Stomach (tissue), 4 donors: ENCODE results near the gene TRIM59.

Source experiments
- CTCF ChIP-seq, 7 experiments: fragments of 450-650 bp in 4 of 7; fragments of 200-600 bp in 3 of 7; sonication (generic) in 3 of 7; IDR thresholded peaks; one replicate each; pipeline ENCODE4 v1.5.1; 2016 to 2019; ENCODE audit warnings: antibody characterized with exemption in 7 of 7, control low read depth in 2 of 7, mild to moderate bottlenecking in 1 of 7
- EP300 ChIP-seq: sonication (generic); formaldehyde crosslinking; IDR thresholded peaks from one replicate; pipeline ENCODE4 v1.6.1; 2017; ENCODE audit warnings: antibody characterized with exemption
- POLR2A ChIP-seq, 4 donors: fragments of 450-650 bp; IDR thresholded peaks; one replicate each; pipeline ENCODE4 v1.6.1; 2016; ENCODE audit warnings: antibody characterized with exemption in 4 of 4, control low read depth in 2 of 4, mild to moderate bottlenecking in 1 of 4, moderate library complexity in 1 of 4
- POLR2AphosphoS5 ChIP-seq, 3 donors: sonication (generic); formaldehyde crosslinking; IDR thresholded peaks; one replicate each; pipeline ENCODE4 v1.6.1; 2016; ENCODE audit warnings: antibody characterized with exemption in 3 of 3

- TF ChIP-seq POLR2A (IDR thresholded peaks at IDR 0.05) = no peak
- no peak for TF ChIP-seq CTCF (IDR thresholded peaks at IDR 0.05)
- TF ChIP-seq POLR2AphosphoS5 (IDR thresholded peaks at IDR 0.05) = no peak
- no peak for TF ChIP-seq EP300
These were observed 56.8 kb downstream of the TRIM59 start for GRCh38 chr3:160392798-160393197.
